HEK293 (cell line): ENCODE data around the gene UCP2.

Experiments used
- ZNF404 ChIP-seq: fragments of 450-650 bp; formaldehyde crosslinking; IDR thresholded peaks from 2 replicates; pipeline ENCODE4 v1.5.1; 2017; ENCODE audit warnings: missing biosample characterization, missing genetic modification characterization
- TF ChIP-seq, protein P1 (sequence below): fragments of 450-650 bp; formaldehyde crosslinking; IDR thresholded peaks from 2 replicates; pipeline ENCODE4 v1.5.1; 2016; ENCODE audit warnings: missing biosample characterization, missing genetic modification characterization

DNA sequence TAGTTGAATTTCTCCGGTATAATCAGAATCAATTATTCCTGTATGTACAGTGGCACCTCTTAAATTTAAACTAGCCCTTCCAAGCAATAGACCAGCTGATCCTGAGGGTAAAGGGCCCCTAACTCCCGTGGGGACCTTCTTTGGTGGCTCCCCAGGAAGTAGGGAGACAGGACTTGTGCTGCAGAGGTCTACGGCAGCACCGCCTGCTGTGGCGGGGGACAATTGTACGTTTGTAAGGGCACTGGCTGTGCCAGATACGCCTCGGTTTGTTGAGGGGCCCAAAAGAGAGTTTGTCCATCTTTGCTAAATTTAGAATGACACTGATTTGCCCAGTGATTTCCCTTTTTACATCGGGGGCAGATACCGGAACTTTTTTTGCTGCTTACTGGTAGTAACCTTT is 37.7 kb downstream of the UCP2 start:
- TF ChIP-seq, protein P1, sequence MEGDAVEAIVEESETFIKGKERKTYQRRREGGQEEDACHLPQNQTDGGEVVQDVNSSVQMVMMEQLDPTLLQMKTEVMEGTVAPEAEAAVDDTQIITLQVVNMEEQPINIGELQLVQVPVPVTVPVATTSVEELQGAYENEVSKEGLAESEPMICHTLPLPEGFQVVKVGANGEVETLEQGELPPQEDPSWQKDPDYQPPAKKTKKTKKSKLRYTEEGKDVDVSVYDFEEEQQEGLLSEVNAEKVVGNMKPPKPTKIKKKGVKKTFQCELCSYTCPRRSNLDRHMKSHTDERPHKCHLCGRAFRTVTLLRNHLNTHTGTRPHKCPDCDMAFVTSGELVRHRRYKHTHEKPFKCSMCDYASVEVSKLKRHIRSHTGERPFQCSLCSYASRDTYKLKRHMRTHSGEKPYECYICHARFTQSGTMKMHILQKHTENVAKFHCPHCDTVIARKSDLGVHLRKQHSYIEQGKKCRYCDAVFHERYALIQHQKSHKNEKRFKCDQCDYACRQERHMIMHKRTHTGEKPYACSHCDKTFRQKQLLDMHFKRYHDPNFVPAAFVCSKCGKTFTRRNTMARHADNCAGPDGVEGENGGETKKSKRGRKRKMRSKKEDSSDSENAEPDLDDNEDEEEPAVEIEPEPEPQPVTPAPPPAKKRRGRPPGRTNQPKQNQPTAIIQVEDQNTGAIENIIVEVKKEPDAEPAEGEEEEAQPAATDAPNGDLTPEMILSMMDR = no peak
- no peak for TF ChIP-seq ZNF404
